Vagina (tissue), 2 donors: ENCODE results near the gene FBXO44.

Source experiments
- POLR2A ChIP-seq, 2 donors: fragments of 450-650 bp; IDR thresholded peaks; one replicate each; pipeline ENCODE4 v1.6.1; 2017; ENCODE audit warnings: antibody characterized with exemption in 2 of 2, mild to moderate bottlenecking in 2 of 2, moderate library complexity in 2 of 2
- POLR2AphosphoS5 ChIP-seq, 2 donors: sonication (generic); formaldehyde crosslinking; IDR thresholded peaks; one replicate each; pipeline ENCODE4 v1.9.0; 2017; ENCODE audit warnings: antibody characterized with exemption in 2 of 2, mild to moderate bottlenecking in 2 of 2, low read depth in 1 of 2; ENCODE audit not compliant: insufficient read depth in 1 of 2
- TF ChIP-seq, protein P1 (sequence below), 3 experiments: fragments of 450-650 bp in 2 of 3; fragments of 200-600 bp in 1 of 3; sonication (generic) in 1 of 3; IDR thresholded peaks; one replicate each; pipeline ENCODE4 v1.5.1; 2017 to 2019; ENCODE audit warnings: antibody characterized with exemption in 3 of 3, mild to moderate bottlenecking in 2 of 3, moderate library complexity in 2 of 3

DNA sequence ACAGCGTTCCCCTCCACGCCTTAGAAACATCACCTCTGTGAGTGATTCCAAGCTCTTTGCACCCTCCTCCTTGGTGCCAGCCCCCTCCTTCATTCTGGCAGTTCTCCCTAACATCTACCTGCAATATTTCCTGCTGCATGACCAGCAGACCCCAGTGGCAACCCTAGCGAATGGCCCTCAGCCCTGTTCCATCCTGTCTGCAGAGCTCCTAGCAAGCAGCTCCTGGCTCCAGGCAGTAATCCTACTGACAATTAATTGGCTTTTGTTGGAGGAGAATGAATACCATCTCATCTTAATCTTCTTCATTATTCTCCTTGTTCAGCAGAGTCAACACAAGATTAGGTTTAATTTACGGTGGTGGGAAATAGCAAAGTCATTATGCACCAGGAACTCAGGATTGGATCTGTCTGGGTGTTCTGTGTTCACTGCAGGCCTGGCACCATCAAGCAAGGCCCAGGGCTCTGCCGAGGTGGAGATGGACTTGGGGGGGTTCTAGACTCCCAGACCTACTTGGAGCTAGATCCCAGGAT lies 12.8 kb upstream of the FBXO44 start:
- TF ChIP-seq POLR2A (IDR thresholded peaks at IDR 0.05) (no peak), POLR2AphosphoS5 (IDR thresholded peaks at IDR 0.05; ENCODE audit: insufficient read depth in 1 of 2, low read depth in 1 of 2) (no peak)
- TF ChIP-seq, protein P1, sequence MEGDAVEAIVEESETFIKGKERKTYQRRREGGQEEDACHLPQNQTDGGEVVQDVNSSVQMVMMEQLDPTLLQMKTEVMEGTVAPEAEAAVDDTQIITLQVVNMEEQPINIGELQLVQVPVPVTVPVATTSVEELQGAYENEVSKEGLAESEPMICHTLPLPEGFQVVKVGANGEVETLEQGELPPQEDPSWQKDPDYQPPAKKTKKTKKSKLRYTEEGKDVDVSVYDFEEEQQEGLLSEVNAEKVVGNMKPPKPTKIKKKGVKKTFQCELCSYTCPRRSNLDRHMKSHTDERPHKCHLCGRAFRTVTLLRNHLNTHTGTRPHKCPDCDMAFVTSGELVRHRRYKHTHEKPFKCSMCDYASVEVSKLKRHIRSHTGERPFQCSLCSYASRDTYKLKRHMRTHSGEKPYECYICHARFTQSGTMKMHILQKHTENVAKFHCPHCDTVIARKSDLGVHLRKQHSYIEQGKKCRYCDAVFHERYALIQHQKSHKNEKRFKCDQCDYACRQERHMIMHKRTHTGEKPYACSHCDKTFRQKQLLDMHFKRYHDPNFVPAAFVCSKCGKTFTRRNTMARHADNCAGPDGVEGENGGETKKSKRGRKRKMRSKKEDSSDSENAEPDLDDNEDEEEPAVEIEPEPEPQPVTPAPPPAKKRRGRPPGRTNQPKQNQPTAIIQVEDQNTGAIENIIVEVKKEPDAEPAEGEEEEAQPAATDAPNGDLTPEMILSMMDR (IDR thresholded peaks at IDR 0.05) = no peak
